ENCODE results near the gene RPL35.

Gene RPL35

DNA sequence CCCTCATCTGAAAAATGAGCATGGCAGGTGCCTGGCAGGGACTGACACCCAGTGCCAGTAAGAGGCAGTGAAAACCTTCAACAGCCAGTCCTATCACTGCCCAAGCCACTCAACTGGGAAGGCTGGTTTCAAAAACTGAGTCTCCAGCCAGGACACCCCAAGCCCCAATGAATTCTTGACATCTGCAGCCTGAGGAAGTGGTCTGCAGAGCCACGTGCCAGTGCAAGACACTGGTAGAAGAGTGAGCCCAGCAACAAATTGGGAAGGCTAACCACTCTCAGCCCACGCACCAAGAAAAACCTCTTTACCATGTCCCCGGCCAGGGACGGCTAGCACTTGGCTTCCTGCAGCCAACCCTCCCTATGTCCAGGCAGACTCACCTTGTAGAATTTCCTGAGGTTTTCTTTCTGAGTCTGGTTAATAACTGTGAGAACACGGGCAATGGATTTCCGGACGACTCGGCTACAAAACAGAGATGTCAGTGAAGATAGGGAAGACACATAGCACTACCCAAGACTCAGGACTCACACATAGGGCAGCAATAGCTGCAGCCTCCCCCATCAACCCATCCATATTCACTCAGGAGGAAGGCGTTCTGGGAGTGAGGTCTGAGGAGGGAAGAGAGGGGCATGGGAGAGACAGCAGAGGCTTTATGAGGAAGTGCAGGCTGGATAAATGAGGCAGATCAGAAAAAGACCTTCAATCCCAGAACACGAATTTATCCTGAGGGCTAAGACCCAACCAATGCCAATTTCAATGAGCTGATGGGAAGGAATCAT lies 1.8 kb downstream of the RPL35 start:
- TF ChIP-seq, protein P1, sequence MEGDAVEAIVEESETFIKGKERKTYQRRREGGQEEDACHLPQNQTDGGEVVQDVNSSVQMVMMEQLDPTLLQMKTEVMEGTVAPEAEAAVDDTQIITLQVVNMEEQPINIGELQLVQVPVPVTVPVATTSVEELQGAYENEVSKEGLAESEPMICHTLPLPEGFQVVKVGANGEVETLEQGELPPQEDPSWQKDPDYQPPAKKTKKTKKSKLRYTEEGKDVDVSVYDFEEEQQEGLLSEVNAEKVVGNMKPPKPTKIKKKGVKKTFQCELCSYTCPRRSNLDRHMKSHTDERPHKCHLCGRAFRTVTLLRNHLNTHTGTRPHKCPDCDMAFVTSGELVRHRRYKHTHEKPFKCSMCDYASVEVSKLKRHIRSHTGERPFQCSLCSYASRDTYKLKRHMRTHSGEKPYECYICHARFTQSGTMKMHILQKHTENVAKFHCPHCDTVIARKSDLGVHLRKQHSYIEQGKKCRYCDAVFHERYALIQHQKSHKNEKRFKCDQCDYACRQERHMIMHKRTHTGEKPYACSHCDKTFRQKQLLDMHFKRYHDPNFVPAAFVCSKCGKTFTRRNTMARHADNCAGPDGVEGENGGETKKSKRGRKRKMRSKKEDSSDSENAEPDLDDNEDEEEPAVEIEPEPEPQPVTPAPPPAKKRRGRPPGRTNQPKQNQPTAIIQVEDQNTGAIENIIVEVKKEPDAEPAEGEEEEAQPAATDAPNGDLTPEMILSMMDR (IDR thresholded peaks at IDR 0.05): no peak
- H3K4me3 ChIP-seq (ENCODE audit: low read depth in 1 of 2, low read length in 1 of 2): no peak overlapping the region
- H3K9me3 ChIP-seq: no peaks in the 10 kb centered on the region
- H3K27ac ChIP-seq: no peak overlapping the region
- peaks cover 19 to 23% of the 10 kb centered on the region in 2 experiments for H3K4me1 ChIP-seq (ENCODE audit: control insufficient read depth in 1 of 2, insufficient read depth in 1 of 2, low read depth in 1 of 2, low read length in 1 of 2)
- H3K36me3 ChIP-seq: peaks cover 37% of the 10 kb centered on the region
- no peaks in the 10 kb centered on the region for H3K27me3 ChIP-seq

DNA sequence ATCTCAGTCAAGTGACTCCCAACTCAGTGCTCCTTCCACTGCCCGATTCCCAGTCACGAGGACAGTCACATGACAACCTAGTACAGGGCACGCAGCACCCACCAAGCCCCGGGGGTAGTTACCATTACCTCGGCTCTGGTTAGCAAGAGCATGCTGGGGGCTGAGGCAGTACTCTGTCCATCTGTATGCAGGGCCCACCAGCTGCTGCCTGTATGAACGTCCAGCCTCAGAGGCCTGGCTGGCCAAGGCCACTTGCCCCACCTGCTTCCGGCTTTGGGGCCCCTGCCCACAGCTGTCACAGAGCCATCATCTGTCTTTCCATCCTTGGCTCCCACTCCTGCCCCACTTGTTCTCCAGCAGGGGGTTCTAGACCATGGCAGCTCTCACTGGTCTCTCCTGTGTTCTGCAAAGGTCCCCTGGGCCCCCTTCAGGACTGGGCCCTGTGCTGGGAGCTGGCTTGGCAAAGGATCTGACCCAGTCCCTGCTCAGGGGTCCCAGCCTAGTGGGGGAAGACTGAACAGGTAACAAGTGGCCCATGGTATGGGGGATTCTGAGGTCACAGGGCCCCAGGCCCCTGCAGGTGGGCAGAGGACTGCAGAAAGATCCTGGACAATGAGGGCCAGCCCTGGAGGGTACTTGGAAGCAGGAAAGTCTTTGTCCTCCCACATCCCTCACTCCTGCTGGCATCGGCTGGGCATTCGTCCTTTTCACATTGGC lies 3.3 kb downstream of the RPL35 start:
- Histone ChIP-seq H3K4me1 (ENCODE audit: control insufficient read depth in 1 of 2, insufficient read depth in 1 of 2, low read depth in 1 of 2, low read length in 1 of 2) (peaks cover 20 to 23% of the 10 kb centered on the region in 2 experiments), H3K36me3 (peaks cover 37% of the 10 kb centered on the region), H3K4me3 (ENCODE audit: low read depth in 1 of 2, low read length in 1 of 2) (no peak overlapping the region), H3K27me3 (peaks cover 7% of the 10 kb centered on the region), H3K9me3 (no peaks in the 10 kb centered on the region), H3K27ac (no peak overlapping the region)
- TF ChIP-seq, protein P1 (IDR thresholded peaks at IDR 0.05): no peak

DNA sequence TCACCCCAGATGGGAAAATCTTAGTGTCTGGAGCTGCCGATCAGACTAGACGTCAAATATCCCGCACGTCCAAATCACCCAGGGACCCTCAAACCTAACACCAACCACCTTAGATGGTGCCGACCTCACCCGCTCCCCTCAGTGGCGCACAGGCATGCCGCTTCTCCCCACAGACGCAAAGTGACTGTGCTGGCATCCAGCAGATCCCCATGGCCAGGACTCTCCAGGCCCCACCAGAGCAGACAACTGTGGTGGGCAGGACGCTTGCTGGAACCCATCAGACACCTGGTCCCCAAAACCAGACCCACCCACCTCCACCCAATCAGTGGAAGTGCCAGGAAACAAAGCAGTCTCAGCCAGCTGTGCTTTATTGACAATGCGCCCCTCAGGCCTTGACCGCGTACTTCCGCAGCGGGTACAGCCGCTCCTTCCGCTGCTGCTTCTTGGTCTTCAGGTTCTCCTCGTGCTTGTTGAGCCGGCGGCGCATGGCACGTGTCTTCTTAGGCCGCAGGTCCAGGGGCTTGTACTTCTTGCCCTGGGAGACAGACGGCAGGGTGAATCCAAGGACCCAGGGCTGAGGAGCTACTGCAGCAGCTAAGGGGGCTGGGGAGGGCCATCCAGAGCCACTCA lies 4.1 kb downstream of the RPL35 start:
- peaks cover 37% of the 10 kb centered on the region for H3K36me3 ChIP-seq

DNA sequence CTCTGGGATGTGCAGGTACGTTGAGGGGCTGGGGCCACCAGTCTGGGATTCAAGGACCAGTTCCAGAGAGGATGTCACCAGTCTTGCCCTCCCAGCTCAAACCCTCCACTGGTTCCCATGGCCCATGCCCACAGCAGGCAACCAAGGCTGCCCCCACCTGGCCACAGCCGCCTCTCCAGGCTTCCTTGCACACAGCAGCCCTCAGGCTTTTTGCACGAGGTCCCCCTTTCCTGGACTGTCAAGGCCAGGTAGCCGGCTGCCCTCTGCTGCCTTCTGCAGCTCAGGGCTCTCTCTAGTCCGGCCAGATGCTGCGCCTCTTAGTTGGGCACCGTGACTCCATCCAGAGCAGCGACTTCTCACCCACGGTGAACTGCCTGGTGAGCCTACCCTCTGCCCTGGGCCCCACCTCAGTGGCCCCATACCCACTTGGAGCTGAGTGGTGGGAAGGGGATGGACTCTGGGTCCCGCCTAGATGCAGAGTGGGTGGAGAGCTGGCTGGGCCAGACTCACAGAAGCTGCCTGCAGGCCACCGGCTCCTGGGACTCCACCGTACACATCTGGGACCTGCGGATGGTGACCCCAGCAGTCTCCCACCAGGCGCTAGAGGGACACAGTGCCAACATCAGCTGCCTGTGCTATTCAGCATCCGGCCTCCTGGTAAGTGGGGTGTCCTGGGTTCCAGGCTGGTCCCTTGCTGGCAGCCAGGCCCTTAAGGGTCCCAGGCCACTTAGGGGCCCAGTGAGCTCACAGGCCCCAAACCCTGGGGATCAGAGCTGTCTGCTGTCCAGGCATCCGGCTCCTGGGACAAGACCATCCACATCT lies 5.6 kb downstream of the RPL35 start:
- Histone ChIP-seq H3K27ac (no peak overlapping the region), H3K4me3 (ENCODE audit: low read depth in 1 of 2, low read length in 1 of 2) (no peak overlapping the region), H3K27me3 (peaks cover 11% of the 10 kb centered on the region), H3K36me3 (peaks cover 37% of the 10 kb centered on the region), H3K4me1 (ENCODE audit: control insufficient read depth in 1 of 2, insufficient read depth in 1 of 2, low read depth in 1 of 2, low read length in 1 of 2) (peaks cover 18 to 21% of the 10 kb centered on the region in 2 experiments), H3K9me3 (no peaks in the 10 kb centered on the region)
- TF ChIP-seq, protein P1 (IDR thresholded peaks at IDR 0.05): no peak

More for the DNA sequence above, 4.1 kb downstream of the RPL35 start:
- H3K27ac ChIP-seq: no peak overlapping the region
- no peak overlapping the region for H3K4me3 ChIP-seq (ENCODE audit: low read depth in 1 of 2, low read length in 1 of 2)
- peaks cover 26 to 28% of the 10 kb centered on the region in 2 experiments for H3K4me1 ChIP-seq (ENCODE audit: control insufficient read depth in 1 of 2, insufficient read depth in 1 of 2, low read depth in 1 of 2, low read length in 1 of 2)
- no peaks in the 10 kb centered on the region for H3K9me3 ChIP-seq
- peaks cover 11% of the 10 kb centered on the region for H3K27me3 ChIP-seq
- TF ChIP-seq, protein P1 (IDR thresholded peaks at IDR 0.05): no peak

DNA sequence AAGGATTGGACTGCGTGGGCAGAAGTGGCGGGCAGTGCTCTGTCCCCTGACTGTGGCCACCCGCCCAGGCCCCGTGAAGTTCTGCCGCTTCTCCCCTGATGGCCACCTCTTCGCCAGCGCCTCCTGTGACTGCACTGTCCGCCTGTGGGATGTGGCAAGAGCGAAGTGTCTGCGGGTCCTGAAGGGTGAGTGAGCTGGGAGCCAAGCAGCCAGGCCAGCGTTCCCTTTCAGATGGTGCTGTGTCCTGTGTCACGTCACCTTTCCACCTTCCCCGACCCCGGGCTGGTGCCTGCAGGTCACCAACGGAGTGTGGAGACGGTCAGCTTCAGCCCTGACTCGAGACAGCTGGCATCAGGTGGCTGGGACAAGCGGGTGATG lies 6.2 kb downstream of the RPL35 start:
- H3K36me3 ChIP-seq: peaks cover 37% of the 10 kb centered on the region
- H3K27me3 ChIP-seq: peaks cover 15% of the 10 kb centered on the region
- no peak overlapping the region for H3K4me3 ChIP-seq (ENCODE audit: low read depth in 1 of 2, low read length in 1 of 2)
- H3K4me1 ChIP-seq (ENCODE audit: control insufficient read depth in 1 of 2, insufficient read depth in 1 of 2, low read depth in 1 of 2, low read length in 1 of 2): peaks cover 12 to 15% of the 10 kb centered on the region in 2 experiments
- H3K27ac ChIP-seq: no peak overlapping the region
- TF ChIP-seq, protein P1 (IDR thresholded peaks at IDR 0.05): no peak
- no peaks in the 10 kb centered on the region for H3K9me3 ChIP-seq

Measured in neutrophil (primary cell).